ENCODE measurements around the gene ERICH6B. TPM values are rescaled to one million over a fixed set of nuclear protein-coding genes. Genes with fewer than 3 reads are reported as not detected.
"Not testable (repeated sequence)": the region's sequence is repeated elsewhere in the genome, so short reads cannot be mapped to it uniquely, and the experiment has no call there.

Gene ERICH6B
- not detected for total RNA-seq
- under 1 TPM in 1 of 2 donors, not detected in 1; 0.94 TPM for polyA plus RNA-seq

- Histone ChIP-seq H3K27ac (ENCODE audit: low read depth in 1 of 2, low read length in 2 of 2) (no peak within 1 kb of the TSS), H3K4me3 (ENCODE audit: low read depth in 1 of 3, low read length in 3 of 3) (no peak within 1 kb of the TSS), H3K4me1 (ENCODE audit: control insufficient read depth in 4 of 4, insufficient read depth in 4 of 4, low read length in 3 of 4) (peaks cover 0 to 4% (median 0%) of the 10 kb centered on the region in 4 donors), H3K9me3 (ENCODE audit: control insufficient read depth in 4 of 4, low read length in 3 of 4) (no peaks in the 10 kb centered on the region), H3K9ac (ENCODE audit: low read depth in 1 of 2, low read length in 2 of 2) (no peak within 1 kb of the TSS), H3K36me3 (ENCODE audit: control insufficient read depth in 4 of 4, insufficient read depth in 3 of 4, low read depth in 1 of 4, low read length in 3 of 4) (no peaks in the 10 kb centered on the region), H3K27me3 (ENCODE audit: control insufficient read depth in 4 of 4, insufficient read depth in 4 of 4, low read length in 3 of 4) (peaks cover 0 to 5% (median 0%) of the 10 kb centered on the region in 4 donors)
- no peak for TF ChIP-seq YY1 (IDR thresholded peaks at IDR 0.05)
- no peak for TF ChIP-seq FOXA1 (IDR thresholded peaks at IDR 0.05)
- TF ChIP-seq FOXA2 (IDR thresholded peaks at IDR 0.05) = no peak
- no peak for TF ChIP-seq GABPA (IDR thresholded peaks at IDR 0.05 in 1 of 2, conservative IDR thresholded peaks at IDR 0.05 in 1 of 2)
- no peak for TF ChIP-seq JUND (IDR thresholded peaks at IDR 0.05)
- TF ChIP-seq HNF4G (IDR thresholded peaks at IDR 0.05) = no peak
- TF ChIP-seq, protein P1, sequence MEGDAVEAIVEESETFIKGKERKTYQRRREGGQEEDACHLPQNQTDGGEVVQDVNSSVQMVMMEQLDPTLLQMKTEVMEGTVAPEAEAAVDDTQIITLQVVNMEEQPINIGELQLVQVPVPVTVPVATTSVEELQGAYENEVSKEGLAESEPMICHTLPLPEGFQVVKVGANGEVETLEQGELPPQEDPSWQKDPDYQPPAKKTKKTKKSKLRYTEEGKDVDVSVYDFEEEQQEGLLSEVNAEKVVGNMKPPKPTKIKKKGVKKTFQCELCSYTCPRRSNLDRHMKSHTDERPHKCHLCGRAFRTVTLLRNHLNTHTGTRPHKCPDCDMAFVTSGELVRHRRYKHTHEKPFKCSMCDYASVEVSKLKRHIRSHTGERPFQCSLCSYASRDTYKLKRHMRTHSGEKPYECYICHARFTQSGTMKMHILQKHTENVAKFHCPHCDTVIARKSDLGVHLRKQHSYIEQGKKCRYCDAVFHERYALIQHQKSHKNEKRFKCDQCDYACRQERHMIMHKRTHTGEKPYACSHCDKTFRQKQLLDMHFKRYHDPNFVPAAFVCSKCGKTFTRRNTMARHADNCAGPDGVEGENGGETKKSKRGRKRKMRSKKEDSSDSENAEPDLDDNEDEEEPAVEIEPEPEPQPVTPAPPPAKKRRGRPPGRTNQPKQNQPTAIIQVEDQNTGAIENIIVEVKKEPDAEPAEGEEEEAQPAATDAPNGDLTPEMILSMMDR (IDR thresholded peaks at IDR 0.05; ENCODE audit: low read depth, low read length, missing input control) = no peak
- TF ChIP-seq ATF3 (IDR thresholded peaks at IDR 0.05) = no peak
- no peak for TF ChIP-seq HNF4A (conservative IDR thresholded peaks at IDR 0.05)
- TF ChIP-seq NR2F2 (IDR thresholded peaks at IDR 0.05) = no peak
- TF ChIP-seq RAD21 (IDR thresholded peaks at IDR 0.05) = no peak
- no peak for TF ChIP-seq RXRA (IDR thresholded peaks at IDR 0.05)
- TF ChIP-seq SP1 (IDR thresholded peaks at IDR 0.05) = no peak
- no peak for TF ChIP-seq TAF1 (conservative IDR thresholded peaks at IDR 0.05)
- TF ChIP-seq ZBTB33 (IDR thresholded peaks at IDR 0.05) = no peak
- no peak for TF ChIP-seq REST (IDR thresholded peaks at IDR 0.05)
- DNase-seq (ENCODE audit: low spot score) = no peak
- WGBS = 7% methylated on average over 27 of the region's 27 CpGs
Measured at GRCh38 chr13:45615501-45616101, at the start of gene ERICH6B. Gene ERICH6B, minus strand, starts transcription at chr13:45615739. Its CDS starts 18,734 bp downstream, at chr13:45597005.

GRCh38 chr13:45662903-45663302 is 47.4 kb upstream of the ERICH6B start:
- not testable (repeated sequence) for H3K4me3 ChIP-seq (ENCODE audit: low read depth in 1 of 3, low read length in 3 of 3); DNase-seq (ENCODE audit: low spot score); H3K4me1 ChIP-seq (ENCODE audit: control insufficient read depth in 4 of 4, insufficient read depth in 4 of 4, low read length in 3 of 4); H3K9ac ChIP-seq (ENCODE audit: low read depth in 1 of 2, low read length in 2 of 2); H3K27me3 ChIP-seq (ENCODE audit: control insufficient read depth in 4 of 4, insufficient read depth in 4 of 4, low read length in 3 of 4); H3K9me3 ChIP-seq (ENCODE audit: control insufficient read depth in 4 of 4, low read length in 3 of 4); H3K27ac ChIP-seq (ENCODE audit: low read depth in 1 of 2, low read length in 2 of 2); H3K36me3 ChIP-seq (ENCODE audit: control insufficient read depth in 4 of 4, insufficient read depth in 3 of 4, low read depth in 1 of 4, low read length in 3 of 4)
- WGBS = 91% methylated on average over 1 of the region's 1 CpG
